ENCODE results near the gene SLC25A44.
"Not testable (repeated sequence)": the region's sequence is repeated elsewhere in the genome, so short reads cannot be mapped to it uniquely, and the experiment has no call there.

The SLC25A44 gene

GRCh38 chr1:156200044-156200443, 6.1 kb downstream of the SLC25A44 start:
- Histone ChIP-seq H3K36me3 (ENCODE audit: control insufficient read depth in 1 of 2, insufficient read depth in 2 of 2, low read length in 2 of 2) (peaks cover 15 to 37% of the 10 kb centered on the region in 2 donors), H3K27ac (ENCODE audit: low read depth, low read length) (no peak overlapping the region), H3K9ac (ENCODE audit: low read depth in 1 of 2, low read length in 2 of 2) (no peak overlapping the region), H3K9me3 (ENCODE audit: control insufficient read depth in 1 of 2, low read length in 2 of 2) (no peaks in the 10 kb centered on the region), H3K4me1 (ENCODE audit: control insufficient read depth in 1 of 2, insufficient read depth in 2 of 2, low read length in 2 of 2) (peaks cover 15 to 30% of the 10 kb centered on the region in 2 donors), H3K27me3 (ENCODE audit: control insufficient read depth in 1 of 2, insufficient read depth in 2 of 2, low read length in 2 of 2) (no peaks in the 10 kb centered on the region), H3K4me3 (ENCODE audit: low read depth in 1 of 2, low read length in 2 of 2) (no peak overlapping the region)

GRCh38 chr1:156203331-156203730, 9.4 kb downstream of the SLC25A44 start:
- Histone ChIP-seq H3K9me3 (ENCODE audit: control insufficient read depth in 1 of 2, low read length in 2 of 2) (no peaks in the 10 kb centered on the region), H3K27me3 (ENCODE audit: control insufficient read depth in 1 of 2, insufficient read depth in 2 of 2, low read length in 2 of 2) (no peaks in the 10 kb centered on the region), H3K36me3 (ENCODE audit: control insufficient read depth in 1 of 2, insufficient read depth in 2 of 2, low read length in 2 of 2) (peaks cover 15 to 40% of the 10 kb centered on the region in 2 donors), H3K9ac (ENCODE audit: low read depth in 1 of 2, low read length in 2 of 2) (no peak overlapping the region), H3K4me1 (ENCODE audit: control insufficient read depth in 1 of 2, insufficient read depth in 2 of 2, low read length in 2 of 2) (peaks cover 5 to 6% of the 10 kb centered on the region in 2 donors), H3K27ac (ENCODE audit: low read depth, low read length) (no peak overlapping the region), H3K4me3 (ENCODE audit: low read depth in 1 of 2, low read length in 2 of 2) (no peak overlapping the region)

GRCh38 chr1:156204686-156205085, 10.8 kb downstream of the SLC25A44 start:
- Histone ChIP-seq H3K9ac (ENCODE audit: low read depth in 1 of 2, low read length in 2 of 2) (no peak overlapping the region), H3K36me3 (ENCODE audit: control insufficient read depth in 1 of 2, insufficient read depth in 2 of 2, low read length in 2 of 2) (peaks cover 12 to 49% of the 10 kb centered on the region in 2 donors), H3K27ac (ENCODE audit: low read depth, low read length) (no peak overlapping the region), H3K4me3 (ENCODE audit: low read depth in 1 of 2, low read length in 2 of 2) (no peak overlapping the region), H3K27me3 (ENCODE audit: control insufficient read depth in 1 of 2, insufficient read depth in 2 of 2, low read length in 2 of 2) (no peaks in the 10 kb centered on the region), H3K9me3 (ENCODE audit: control insufficient read depth in 1 of 2, low read length in 2 of 2) (no peaks in the 10 kb centered on the region), H3K4me1 (ENCODE audit: control insufficient read depth in 1 of 2, insufficient read depth in 2 of 2, low read length in 2 of 2) (no peaks in the 10 kb centered on the region)

GRCh38 chr1:156211243-156211642, 17.3 kb downstream of the SLC25A44 start:
- Histone ChIP-seq H3K4me1 (ENCODE audit: control insufficient read depth in 1 of 2, insufficient read depth in 2 of 2, low read length in 2 of 2) (peaks cover 6 to 13% of the 10 kb centered on the region in 2 donors), H3K27ac (ENCODE audit: low read depth, low read length) (no peak overlapping the region), H3K36me3 (ENCODE audit: control insufficient read depth in 1 of 2, insufficient read depth in 2 of 2, low read length in 2 of 2) (peaks cover 9 to 40% of the 10 kb centered on the region in 2 donors)

GRCh38 chr1:156212130-156212529, 18.2 kb downstream of the SLC25A44 start:
- H3K4me1 ChIP-seq (ENCODE audit: control insufficient read depth in 1 of 2, insufficient read depth in 2 of 2, low read length in 2 of 2): peaks cover 6 to 13% of the 10 kb centered on the region in 2 donors
- no peaks in the 10 kb centered on the region for H3K9me3 ChIP-seq (ENCODE audit: control insufficient read depth in 1 of 2, low read length in 2 of 2)
- H3K27me3 ChIP-seq (ENCODE audit: control insufficient read depth in 1 of 2, insufficient read depth in 2 of 2, low read length in 2 of 2): no peaks in the 10 kb centered on the region
- no peak overlapping the region for H3K27ac ChIP-seq (ENCODE audit: low read depth, low read length)
- peak overlapping the region; percentile 78 to 84 for H3K9ac ChIP-seq (ENCODE audit: low read depth in 1 of 2, low read length in 2 of 2)
- peak overlapping the region; percentile 66 to 95 for H3K4me3 ChIP-seq (ENCODE audit: low read depth in 1 of 2, low read length in 2 of 2)
- peaks cover 9 to 36% of the 10 kb centered on the region in 2 donors for H3K36me3 ChIP-seq (ENCODE audit: control insufficient read depth in 1 of 2, insufficient read depth in 2 of 2, low read length in 2 of 2)

More at GRCh38 chr1:156211243-156211642, 17.3 kb downstream of the SLC25A44 start:
- no peak overlapping the region for H3K9ac ChIP-seq (ENCODE audit: low read depth in 1 of 2, low read length in 2 of 2)
- H3K9me3 ChIP-seq (ENCODE audit: control insufficient read depth in 1 of 2, low read length in 2 of 2): no peaks in the 10 kb centered on the region
- no peak overlapping the region for H3K4me3 ChIP-seq (ENCODE audit: low read depth in 1 of 2, low read length in 2 of 2)
- H3K27me3 ChIP-seq (ENCODE audit: control insufficient read depth in 1 of 2, insufficient read depth in 2 of 2, low read length in 2 of 2): no peaks in the 10 kb centered on the region

GRCh38 chr1:156212833-156213643, 19.1 kb downstream of the SLC25A44 start, which contains the start of gene PMF1:
PMF1 (plus strand) TSS chr1:156213007; CDS start chr1:156213016, 9 bp downstream.
- Histone ChIP-seq H3K27ac (ENCODE audit: low read depth, low read length) (peak within 1 kb of the TSS; percentile 93), H3K4me1 (ENCODE audit: control insufficient read depth in 1 of 2, insufficient read depth in 2 of 2, low read length in 2 of 2) (peaks cover 13% of the 10 kb centered on the region in 2 donors), H3K36me3 (ENCODE audit: control insufficient read depth in 1 of 2, insufficient read depth in 2 of 2, low read length in 2 of 2) (peaks cover 9 to 30% of the 10 kb centered on the region in 2 donors), H3K9ac (ENCODE audit: low read depth in 1 of 2, low read length in 2 of 2) (peak within 1 kb of the TSS; percentile 84 to 98), H3K4me3 (ENCODE audit: low read depth in 1 of 2, low read length in 2 of 2) (peak within 1 kb of the TSS; percentile 66 to 95), H3K27me3 (ENCODE audit: control insufficient read depth in 1 of 2, insufficient read depth in 2 of 2, low read length in 2 of 2) (no peaks in the 10 kb centered on the region), H3K9me3 (ENCODE audit: control insufficient read depth in 1 of 2, low read length in 2 of 2) (no peaks in the 10 kb centered on the region)

- Histone ChIP-seq H3K4me1 (ENCODE audit: control insufficient read depth in 1 of 2, insufficient read depth in 2 of 2, low read length in 2 of 2) (peaks cover 13% of the 10 kb centered on the region in 2 donors), H3K9ac (ENCODE audit: low read depth in 1 of 2, low read length in 2 of 2) (peak overlapping the region; percentile 84 to 98), H3K9me3 (ENCODE audit: control insufficient read depth in 1 of 2, low read length in 2 of 2) (no peaks in the 10 kb centered on the region)
These were observed 19.7 kb downstream of the SLC25A44 start for GRCh38 chr1:156213644-156213966.

GRCh38 chr1:156214024-156214748, 20.3 kb downstream of the SLC25A44 start:
- Histone ChIP-seq H3K9me3 (ENCODE audit: control insufficient read depth in 1 of 2, low read length in 2 of 2) (no peaks in the 10 kb centered on the region), H3K9ac (ENCODE audit: low read depth in 1 of 2, low read length in 2 of 2) (no peak overlapping the region), H3K27ac (ENCODE audit: low read depth, low read length) (no peak overlapping the region), H3K27me3 (ENCODE audit: control insufficient read depth in 1 of 2, insufficient read depth in 2 of 2, low read length in 2 of 2) (no peaks in the 10 kb centered on the region), H3K4me3 (ENCODE audit: low read depth in 1 of 2, low read length in 2 of 2) (peak overlapping the region in 1 of 2 donors; percentile 66), H3K36me3 (ENCODE audit: control insufficient read depth in 1 of 2, insufficient read depth in 2 of 2, low read length in 2 of 2) (peaks cover 9 to 22% of the 10 kb centered on the region in 2 donors), H3K4me1 (ENCODE audit: control insufficient read depth in 1 of 2, insufficient read depth in 2 of 2, low read length in 2 of 2) (peaks cover 13% of the 10 kb centered on the region in 2 donors)

More at GRCh38 chr1:156213644-156213966, 19.7 kb downstream of the SLC25A44 start:
- no peaks in the 10 kb centered on the region for H3K27me3 ChIP-seq (ENCODE audit: control insufficient read depth in 1 of 2, insufficient read depth in 2 of 2, low read length in 2 of 2)
- peak overlapping the region; percentile 66 to 95 for H3K4me3 ChIP-seq (ENCODE audit: low read depth in 1 of 2, low read length in 2 of 2)
- peak overlapping the region; percentile 93 for H3K27ac ChIP-seq (ENCODE audit: low read depth, low read length)
- H3K36me3 ChIP-seq (ENCODE audit: control insufficient read depth in 1 of 2, insufficient read depth in 2 of 2, low read length in 2 of 2): peaks cover 9 to 27% of the 10 kb centered on the region in 2 donors

- H3K4me1 ChIP-seq (ENCODE audit: control insufficient read depth in 1 of 2, insufficient read depth in 2 of 2, low read length in 2 of 2): peaks cover 13% of the 10 kb centered on the region in 2 donors
- not testable (repeated sequence) for H3K27me3 ChIP-seq (ENCODE audit: control insufficient read depth in 1 of 2, insufficient read depth in 2 of 2, low read length in 2 of 2); H3K27ac ChIP-seq (ENCODE audit: low read depth, low read length); H3K4me3 ChIP-seq (ENCODE audit: low read depth in 1 of 2, low read length in 2 of 2); H3K9me3 ChIP-seq (ENCODE audit: control insufficient read depth in 1 of 2, low read length in 2 of 2); H3K9ac ChIP-seq (ENCODE audit: low read depth in 1 of 2, low read length in 2 of 2)
- peaks cover under 1 to 17% of the 10 kb centered on the region in 2 donors for H3K36me3 ChIP-seq (ENCODE audit: control insufficient read depth in 1 of 2, insufficient read depth in 2 of 2, low read length in 2 of 2)
These were observed 22.6 kb downstream of the SLC25A44 start for GRCh38 chr1:156216361-156217086.
